Ovary (tissue), 3 donors: ENCODE measurements around the gene AVP.

Experiments
- CTCF ChIP-seq, 3 donors: fragments of 450-650 bp in 2 of 3; fragments of 200-600 bp in 1 of 3; IDR thresholded peaks; one replicate each; pipeline versions ENCODE4 v1.5.1 to v1.8.0; 2016 to 2022; ENCODE audit warnings: antibody characterized with exemption in 3 of 3, mild to moderate bottlenecking in 1 of 3
- EP300 ChIP-seq: sonication (generic); formaldehyde crosslinking; IDR thresholded peaks from one replicate; pipeline ENCODE4 v1.6.1; 2017; ENCODE audit warnings: antibody characterized with exemption
- donor health status: DM: no; HTN: no; CAD: no.

DNA sequence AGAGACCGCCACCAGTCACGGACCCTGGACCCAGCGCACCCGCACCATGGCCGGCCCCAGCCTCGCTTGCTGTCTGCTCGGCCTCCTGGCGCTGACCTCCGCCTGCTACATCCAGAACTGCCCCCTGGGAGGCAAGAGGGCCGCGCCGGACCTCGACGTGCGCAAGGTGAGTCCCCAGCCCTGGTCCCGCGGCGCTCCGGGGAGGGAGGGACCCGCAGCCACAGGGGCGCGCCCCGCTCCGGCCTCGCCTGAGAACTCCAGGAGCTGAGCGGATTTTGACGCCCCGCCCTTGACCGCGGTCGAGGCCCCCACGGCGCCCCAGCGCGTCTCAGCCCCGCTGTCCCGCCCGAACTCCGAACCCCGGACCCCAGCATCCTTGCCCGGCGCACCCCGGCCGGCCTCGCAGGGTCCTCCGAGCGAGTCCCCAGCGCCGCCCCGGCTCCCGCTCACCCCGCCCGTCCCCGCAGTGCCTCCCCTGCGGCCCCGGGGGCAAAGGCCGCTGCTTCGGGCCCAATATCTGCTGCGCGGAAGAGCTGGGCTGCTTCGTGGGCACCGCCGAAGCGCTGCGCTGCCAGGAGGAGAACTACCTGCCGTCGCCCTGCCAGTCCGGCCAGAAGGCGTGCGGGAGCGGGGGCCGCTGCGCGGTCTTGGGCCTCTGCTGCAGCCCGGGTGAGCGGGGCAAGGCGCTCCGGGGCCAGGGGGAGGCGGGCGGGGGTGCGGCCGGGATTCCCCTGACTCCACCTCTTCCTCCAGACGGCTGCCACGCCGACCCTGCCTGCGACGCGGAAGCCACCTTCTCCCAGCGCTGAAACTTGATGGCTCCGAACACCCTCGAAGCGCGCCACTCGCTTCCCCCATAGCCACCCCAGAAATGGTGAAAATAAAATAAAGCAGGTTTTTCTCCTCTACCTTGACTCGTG, 12.7 kb downstream of the AVP start, which contains the start of gene OXT:
- TF ChIP-seq EP300 (no peak), CTCF (IDR thresholded peaks at IDR 0.05) (no peak)
